Measurements from ENCODE around the gene TOMM40.
"Not testable (repeated sequence)": the region's sequence is repeated elsewhere in the genome, so short reads cannot be mapped to it uniquely, and the experiment has no call there.

TOMM40 gene

DNA sequence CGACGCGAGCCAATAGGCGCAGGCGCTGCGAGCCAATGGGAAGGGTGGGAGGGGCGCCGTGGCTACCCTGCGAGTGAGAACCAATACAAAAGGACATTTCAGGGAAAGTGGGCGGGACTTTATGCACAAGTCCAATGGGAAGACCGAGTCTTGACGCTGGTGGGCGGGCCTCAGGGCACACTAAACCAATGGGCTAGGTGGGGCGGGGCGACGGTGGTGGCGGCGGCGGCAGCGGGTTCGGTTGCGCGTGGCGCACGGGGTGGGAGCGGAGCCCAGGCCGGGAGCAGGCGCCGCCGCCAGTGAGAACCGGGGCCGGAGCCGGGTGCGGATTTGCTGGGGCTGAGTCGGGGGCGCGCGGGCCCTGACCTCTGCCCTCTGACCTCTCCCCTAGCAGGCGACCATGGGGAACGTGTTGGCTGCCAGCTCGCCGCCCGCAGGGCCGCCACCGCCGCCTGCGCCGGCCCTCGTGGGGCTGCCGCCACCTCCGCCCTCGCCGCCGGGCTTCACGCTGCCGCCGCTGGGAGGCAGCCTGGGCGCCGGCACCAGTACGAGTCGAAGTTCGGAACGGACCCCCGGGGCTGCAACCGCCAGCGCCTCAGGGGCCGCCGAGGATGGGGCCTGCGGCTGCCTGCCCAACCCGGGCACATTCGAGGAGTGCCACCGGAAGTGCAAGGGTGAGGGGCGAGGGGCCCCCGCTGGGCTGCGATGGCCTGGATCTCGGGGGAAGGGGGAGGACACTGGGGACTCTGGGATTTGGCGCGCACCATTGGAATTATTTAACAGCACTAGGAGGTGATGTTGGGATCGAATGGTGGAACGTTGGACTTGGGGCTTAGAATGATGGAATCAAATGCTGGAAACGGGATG is at the start of gene TOMM40:
Gene TOMM40, plus strand, starts transcription at position 239 of the 867 bp plus-strand sequence. Its CDS starts 162 bp downstream, at position 401.
- DNase-seq (ENCODE audit: low read depth, low spot score) = no peak

DNA sequence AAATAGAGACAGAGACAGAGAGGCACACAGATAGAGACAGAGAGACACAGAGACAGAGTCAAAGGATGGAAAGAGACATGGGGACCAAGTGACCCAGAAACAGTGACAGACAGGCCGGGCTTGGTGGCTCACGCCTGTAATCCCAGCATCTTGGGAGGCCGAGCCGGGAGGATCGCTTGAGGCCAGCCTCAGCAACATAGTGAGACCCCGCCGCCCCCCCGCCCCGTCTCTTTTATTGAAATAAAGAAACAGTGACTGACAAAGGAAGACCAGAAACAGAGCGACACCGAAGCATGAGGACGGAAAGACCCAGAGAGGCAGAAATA is 45.8 kb upstream of the TOMM40 start:
- no peak for DNase-seq (ENCODE audit: low read depth, low spot score)

DNA sequence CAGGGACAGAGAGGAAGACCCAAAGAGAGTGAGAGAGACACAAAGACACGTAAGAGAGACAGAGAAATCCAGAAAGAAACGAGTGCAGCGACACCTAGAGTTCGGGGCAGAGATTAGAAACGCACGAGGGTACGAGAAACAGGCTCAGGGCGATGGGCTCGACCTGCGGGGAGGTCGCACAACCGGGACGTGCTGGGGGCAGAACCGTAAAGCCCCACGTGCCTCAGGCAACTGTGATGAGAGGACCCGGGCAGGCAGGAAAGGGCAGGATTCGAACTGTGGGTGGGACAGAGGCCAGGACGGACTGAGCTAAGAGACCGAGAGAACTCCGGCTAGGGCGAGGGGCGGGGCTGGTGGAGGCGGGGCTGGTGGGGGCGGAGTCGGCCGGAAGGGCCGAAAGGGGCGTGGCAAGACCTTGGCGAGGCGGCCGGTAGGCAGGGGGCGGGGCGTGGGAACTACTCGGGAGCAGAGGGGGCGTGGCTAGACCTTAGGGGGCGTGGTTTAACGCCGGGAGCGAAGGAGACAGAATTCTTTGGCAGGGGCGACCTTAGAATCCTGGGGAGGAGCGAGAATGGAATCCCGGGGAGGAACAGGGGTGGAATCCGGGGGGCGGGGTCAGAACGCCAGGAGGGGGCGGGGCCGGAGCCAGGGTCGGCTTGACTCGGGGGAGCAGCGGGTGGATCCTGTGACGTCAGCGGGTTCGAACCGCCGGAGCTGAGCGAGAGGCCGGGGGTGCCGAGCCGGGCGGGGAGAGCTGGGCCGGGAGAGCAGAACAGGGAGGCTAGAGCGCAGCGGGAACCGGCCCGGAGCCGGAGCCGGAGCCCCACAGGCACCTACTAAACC is 45.2 kb upstream of the TOMM40 start, which contains the start of gene NECTIN2:
Gene NECTIN2, plus strand, starts transcription at position 686 of the 843 bp plus-strand sequence. CDS start 229 bp downstream, outside the sequence.
- DNase-seq (ENCODE audit: low read depth, low spot score) = peak; percentile 30

DNA sequence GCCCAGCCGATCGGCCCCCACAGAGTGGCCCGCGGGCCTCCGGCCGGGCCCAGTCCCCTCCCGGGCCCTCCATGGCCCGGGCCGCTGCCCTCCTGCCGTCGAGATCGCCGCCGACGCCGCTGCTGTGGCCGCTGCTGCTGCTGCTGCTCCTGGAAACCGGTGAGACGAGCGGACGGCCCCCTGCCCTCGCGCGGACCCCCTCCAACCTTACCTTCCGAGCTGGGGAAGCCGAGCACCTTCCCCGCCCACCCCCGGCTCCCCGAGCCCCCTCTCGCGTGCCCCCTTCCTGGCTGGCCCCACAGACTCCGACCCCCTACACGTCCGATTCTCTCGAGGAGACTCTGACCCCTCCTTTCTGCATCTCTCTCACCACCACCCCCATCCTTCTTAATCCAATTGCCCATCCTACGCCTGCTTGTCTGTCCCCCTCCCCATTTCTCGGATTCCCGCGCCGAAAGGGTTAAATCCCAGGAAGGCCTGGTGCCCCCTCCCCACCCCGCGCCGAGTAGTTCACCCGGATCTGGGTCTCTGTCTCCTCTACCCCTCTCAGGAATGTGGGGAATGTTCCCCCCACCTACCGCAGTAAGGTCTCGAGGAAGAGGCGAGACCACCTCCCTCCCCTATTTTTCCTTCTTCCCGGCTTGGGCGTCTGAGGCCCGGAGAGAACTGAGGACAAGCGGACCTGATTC is 44.5 kb upstream of the TOMM40 start:
- no peak for DNase-seq (ENCODE audit: low read depth, low spot score)

DNA sequence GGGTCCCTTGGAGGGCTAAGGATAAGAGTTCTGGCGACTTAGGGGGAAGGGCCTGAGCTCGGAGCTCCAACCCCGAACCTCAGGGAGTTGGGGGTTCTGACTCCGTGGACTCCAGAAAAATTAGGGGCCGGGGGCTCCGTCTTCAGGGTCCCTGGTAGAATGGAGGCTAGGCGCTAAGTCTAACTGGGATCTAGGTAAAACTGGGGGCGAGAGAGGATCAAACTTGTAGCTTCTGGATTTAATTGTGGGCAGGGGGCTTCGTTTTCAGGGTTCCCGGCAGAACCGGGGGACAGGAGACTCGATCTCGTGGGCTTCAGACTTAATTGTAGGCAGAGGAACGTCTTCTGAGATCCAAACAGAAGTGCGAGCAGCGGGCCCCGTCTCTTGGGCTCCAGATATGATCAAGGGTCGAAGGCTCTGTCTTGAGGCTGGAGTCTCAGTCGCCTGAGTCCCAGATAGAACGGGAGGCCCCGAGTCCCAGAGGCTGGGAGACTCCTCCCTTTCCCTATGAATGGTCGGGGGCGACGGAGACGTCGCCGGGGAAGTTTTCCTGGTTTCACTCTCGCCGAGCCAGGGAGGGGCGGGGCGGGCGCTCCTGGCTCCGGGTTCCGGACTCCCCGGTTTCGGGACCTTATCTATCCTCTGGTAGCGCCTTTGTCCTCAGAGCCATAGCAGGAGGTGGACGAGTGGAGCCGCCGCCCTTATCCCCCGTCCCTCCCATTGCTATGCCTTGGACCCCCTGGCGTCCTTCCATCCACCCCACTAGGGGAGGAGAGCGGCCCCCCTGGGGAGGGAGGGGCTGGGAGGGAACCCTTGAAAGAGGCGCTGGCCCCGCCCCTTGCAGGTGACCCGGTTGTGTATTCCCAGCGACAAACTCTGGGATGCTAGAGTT is 43.7 kb upstream of the TOMM40 start:
- DNase-seq (ENCODE audit: low read depth, low spot score) = no peak

DNA sequence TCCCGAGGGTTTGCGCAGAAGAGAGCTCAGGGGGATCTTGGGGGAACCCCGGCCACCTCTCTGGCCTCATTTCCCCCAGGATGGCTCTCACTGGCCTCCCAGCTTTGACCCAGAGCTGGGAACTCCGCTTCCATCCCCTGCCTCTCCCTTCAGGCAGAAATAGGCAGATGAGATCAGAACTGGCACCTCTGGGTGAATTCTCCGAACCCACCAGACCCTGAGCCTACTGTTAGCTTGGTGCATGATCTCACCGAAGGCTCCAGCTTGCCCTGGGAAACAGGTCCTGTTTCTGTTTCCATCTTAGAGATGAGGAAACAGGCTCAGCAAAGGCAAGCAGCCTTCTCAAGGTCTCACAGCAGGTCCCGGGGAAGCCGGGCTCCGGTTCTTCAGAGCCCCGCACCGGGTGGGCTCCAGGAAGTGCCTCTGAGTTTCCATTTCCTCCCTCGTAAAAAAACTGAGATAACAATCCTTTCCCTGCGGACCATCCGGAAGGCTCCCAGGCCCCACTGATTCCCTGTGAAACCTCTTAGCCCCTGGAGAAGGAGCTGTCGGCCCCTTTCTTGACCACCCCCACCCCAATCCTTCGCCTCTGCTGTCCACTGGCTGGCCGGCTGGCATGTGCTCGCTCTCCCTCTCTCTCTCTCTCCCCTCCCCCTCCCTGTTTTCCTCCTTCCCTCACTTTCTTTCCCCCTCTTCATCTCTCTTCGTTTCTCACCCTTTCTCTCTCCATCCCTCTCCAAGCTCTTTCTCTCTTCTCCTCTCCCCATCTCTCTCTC is 42.8 kb upstream of the TOMM40 start:
- no peak for DNase-seq (ENCODE audit: low read depth, low spot score)

DNA sequence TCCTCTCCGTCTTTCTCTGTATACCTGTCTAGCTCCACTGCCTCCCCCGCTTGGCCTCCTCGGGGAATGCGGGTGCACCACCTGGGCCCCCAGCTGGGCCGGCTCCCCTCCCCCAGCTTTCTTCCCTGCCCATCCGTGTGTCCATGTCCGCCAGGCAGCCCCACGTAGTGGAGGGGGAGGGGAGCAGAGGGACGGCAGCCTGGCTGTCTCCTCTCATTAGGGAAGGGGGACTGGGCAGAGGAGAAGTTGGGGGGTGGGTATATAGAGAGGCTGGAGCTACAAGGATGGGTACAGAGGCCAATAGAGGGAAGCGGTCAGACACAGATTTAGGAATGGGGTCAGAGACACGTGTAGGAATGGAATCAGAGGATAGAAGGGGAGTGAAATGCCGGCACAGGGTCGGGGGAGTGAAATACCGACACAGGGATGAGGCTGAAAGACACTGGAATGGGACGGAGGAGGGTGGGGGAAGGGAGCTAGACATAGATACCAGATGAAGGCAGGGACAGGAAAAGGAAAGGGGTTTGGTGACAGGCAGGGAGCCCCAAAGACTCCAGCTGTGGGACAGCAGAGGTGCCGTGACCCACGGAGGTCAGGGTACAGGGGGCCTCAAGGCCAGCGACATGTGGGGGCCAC is 42.1 kb upstream of the TOMM40 start:
- no peak for DNase-seq (ENCODE audit: low read depth, low spot score)

DNA sequence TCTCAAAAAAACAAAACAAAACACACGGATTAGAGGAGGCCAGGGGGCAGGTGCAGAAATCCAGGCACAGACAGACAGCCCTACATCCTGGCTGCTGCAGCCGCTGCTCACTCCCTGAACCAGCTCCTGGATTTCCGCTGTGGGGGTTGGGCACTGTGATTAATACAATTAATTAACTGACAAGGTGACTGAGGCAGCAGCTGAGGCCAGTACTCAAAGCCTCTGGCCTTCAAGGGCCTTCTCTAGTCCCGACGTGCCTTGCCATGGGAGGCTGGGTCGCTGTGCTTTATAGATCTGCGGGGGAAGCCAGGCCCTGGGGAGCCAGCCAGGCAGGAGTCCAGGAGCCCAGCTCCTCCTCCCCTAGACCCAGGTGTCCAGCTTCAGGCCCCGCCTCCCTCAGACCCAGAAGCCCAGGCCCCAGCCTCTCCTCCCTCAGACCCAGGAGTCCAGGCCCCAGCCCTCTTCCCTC is 40.4 kb upstream of the TOMM40 start:
- no peak for DNase-seq (ENCODE audit: low read depth, low spot score)

DNA sequence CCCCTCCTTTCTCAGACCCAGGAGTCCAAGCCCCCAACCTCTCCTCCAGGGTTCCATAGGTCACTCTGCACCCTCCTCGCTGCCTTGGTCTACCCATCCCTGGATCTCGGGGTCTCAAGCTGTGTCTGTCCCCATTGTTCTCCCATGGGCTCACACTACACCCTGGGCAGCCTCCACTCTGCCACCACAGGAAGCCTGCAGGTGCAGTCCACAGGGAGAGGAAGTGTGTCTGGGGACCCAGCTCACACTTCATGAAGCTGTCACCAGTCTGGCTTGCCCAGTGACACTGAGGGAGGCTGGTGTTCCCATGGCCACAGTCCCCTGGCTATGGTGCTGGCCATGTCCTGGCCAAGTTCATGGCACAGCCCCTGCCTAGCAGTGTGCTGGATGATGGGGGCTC is 39.6 kb upstream of the TOMM40 start:
- DNase-seq (ENCODE audit: low read depth, low spot score) = no peak

DNA sequence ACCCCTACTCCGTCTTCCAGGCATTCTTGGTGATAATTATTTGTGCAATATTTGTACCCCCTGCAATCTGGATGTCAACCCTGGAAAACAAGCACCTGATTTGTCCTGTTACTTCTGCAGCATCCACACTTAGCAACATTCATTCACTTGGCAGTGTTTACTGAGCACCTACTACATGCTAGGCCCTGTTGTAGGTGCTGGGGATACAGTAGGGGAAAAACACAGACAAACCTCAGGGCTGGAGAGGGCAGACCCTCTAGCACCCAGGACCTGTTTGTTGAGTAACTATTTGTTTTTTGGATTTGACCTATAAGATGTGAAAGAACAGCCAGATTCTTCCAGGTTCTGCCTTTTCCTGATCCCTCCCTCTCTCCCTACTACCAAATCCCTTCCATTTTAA is 35.4 kb upstream of the TOMM40 start:
- no peak for DNase-seq (ENCODE audit: low read depth, low spot score)

DNA sequence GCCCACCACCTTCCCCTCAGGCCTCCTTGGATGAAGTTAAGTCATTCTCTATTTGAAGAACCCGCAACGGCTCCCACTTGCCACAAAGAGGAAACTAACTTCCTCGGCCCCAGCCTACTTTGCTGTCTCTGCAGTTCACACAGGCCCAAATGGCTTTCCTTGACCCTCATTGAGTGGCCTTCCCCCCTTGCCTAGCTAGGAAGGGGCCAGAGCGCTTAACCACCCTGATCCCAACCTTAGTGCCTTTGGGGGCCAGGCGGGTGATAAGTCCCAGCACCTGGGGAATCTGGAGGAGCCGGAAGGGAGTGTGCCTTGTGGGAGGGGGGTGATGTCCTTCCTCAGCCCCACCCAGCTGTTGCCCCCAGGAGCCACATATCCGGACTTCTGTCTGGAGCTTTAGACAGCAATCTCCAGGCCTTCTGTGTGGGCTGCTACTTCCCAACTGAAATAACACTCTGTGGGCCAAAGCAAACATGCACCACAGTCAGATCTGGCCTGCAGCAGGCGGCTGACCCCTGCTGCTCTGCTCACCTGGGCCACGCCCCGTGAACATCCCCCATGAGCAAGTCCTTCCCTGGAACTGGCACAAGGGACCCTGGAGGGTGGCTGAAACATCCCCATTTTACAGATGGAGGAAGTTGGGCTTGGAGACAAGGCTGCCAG is 34.5 kb upstream of the TOMM40 start:
- DNase-seq (ENCODE audit: low read depth, low spot score) = no peak

DNA sequence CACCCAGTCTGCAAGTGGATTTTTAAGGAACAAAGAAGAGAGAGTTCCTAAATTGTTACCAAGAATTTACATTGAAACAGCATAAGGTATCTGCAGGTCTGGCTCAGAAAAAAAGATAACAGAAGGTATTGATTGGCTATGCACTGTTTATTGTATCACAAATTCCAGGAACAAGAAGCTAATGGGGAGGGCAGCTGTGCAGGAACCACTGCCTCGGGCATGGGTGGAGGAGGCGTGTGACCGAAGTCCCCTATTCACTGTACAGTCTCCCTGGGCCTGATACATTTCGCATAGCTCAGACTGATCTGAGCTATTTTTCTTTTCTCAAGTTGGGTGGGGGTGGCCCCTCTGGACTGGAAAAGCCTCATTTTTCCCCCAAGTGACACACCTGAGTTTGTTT is 33.2 kb upstream of the TOMM40 start:
- DNase-seq (ENCODE audit: low read depth, low spot score) = no peak

DNA sequence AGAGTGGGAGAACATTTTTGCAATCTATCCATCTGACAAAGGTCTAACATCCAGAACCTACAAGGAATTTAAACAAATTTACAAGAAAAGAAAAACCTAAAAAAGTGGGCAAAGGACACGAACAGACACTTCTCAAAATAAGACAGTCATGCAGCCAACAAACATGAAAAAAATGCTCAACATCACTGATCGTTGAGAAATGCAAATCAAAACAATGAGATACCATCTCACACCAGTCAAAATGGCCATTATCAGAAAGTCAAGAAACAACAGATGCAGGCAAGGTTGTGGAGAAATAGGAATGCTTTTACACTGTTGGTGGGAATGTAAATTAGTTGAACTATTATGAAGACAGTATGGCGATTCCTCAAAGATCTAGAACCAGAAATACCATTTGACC is 29.5 kb upstream of the TOMM40 start:
- not testable (repeated sequence) for DNase-seq (ENCODE audit: low read depth, low spot score)

DNA sequence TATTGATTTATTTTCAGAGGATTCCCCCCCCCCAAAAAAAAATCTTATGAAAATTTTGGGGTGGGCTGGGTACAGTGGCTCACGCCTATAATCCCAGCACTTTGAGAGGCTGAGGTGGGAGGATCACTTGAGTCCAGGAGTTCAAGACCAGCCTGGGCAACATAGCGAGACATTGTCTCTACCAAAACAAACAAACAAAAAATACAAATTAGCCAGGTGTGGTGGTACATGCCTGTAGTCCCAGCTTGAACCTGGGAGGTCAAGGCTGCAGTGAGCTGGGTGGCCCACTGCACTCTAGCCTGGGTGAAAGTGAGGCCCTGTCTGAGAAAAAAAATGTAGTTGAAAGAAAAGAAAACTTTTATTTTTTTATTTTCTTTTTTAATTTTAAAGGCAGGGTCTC is 27.1 kb upstream of the TOMM40 start:
- DNase-seq (ENCODE audit: low read depth, low spot score) = no peak

DNA sequence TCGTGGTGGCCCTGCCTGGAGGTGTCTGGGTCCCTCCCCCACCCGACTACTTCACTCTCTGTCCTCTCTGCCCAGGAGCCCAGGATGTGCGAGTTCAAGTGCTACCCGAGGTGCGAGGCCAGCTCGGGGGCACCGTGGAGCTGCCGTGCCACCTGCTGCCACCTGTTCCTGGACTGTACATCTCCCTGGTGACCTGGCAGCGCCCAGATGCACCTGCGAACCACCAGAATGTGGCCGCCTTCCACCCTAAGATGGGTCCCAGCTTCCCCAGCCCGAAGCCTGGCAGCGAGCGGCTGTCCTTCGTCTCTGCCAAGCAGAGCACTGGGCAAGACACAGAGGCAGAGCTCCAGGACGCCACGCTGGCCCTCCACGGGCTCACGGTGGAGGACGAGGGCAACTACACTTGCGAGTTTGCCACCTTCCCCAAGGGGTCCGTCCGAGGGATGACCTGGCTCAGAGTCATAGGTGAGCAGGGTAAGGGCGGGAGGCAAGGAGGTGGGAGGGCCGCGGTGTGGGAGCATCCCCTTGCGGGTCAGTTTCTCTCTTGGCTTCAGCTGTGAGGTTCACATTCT is 25.8 kb upstream of the TOMM40 start:
- no peak for DNase-seq (ENCODE audit: low read depth, low spot score)

DNA sequence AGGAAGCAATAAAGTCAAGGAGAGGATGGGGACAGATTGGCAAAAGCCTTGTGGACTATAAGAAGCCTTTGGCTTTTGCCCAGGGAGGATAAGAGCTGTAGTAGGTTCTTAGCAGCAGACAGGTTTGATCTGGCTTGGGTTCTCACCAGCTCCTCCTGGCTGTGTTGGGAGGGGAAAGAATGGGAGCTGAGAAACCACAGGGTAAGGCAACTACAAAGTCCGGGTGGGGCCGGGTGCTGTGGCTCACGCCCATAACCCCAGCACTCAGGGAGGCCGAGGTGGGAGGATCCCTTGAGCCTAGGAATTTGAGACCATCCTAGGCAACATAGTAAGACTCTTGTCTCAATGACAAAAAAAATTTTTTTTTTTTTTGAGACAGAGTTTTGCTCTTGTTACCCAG is 24.4 kb upstream of the TOMM40 start:
- no peak for DNase-seq (ENCODE audit: low read depth, low spot score)

DNA sequence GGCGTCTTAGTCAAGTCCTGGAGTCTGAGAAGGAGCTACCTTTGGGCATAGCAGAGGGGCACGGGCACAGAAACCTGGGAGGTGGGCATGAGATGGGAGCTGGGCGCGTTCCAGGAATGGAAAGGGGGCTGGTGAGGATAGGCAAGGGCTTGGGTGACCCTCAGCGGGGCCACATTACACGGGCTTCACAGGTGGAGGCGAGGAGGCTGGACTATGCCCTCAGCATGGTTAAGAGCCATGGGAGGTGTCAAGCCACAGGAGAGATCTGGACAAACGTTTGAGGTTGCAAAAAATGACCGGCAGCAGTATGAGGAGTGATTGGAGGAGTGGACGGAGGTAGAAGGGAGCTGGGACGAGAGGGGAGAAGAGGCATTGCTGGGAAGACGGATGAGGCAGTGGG is 23.5 kb upstream of the TOMM40 start:
- no peak for DNase-seq (ENCODE audit: low read depth, low spot score)

DNA sequence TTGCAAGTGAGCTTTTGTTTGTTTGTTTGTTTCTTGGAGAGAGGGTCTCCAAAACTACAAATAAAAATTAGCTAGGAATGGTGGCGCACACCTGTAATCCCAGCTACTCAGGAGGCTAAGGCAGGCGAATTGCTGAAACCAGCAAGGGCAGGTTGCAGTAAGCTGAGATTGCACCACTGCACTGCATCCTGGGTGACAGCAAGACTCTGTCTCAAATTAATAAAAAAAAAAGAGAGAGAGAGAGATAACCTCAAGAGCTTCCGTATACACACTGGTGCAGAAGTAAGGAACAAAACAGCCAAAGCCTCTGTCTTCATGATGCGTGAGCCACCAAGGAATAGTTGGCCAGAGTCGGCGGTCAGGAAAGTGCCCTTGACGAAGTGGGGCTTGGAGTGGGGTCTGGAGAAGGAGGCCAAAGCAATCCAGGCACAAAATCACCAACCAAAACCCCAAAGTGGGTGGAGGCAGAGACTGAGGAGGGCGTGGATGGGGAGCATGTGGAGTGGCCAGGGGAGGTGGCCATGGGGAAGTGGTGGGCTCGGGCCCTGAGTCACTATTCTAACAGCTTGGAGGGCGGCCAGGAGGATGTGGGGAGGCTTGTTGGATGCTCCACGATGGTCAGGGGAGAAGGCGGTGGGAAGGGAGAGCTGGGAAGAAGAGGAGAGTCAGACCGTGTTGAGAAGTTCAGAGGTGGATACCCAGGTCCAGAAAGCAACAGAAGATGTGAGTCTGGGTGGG is 21.2 kb upstream of the TOMM40 start:
- DNase-seq (ENCODE audit: low read depth, low spot score) = no peak
